RWPE2 (cell line): ENCODE data around the gene TOP2A.

Source experiments
- ATAC-seq: fragments of 200-7000 bp; cut with Tn5 transposase; 3 replicates; pipeline ENCODE4 v1.9.1; 2021; ENCODE audit warnings: low read depth
- DNase-seq: peaks from one replicate; pipeline ENCODE4 v3.0.0-alpha.2; 2020; ENCODE audit warnings: low spot score
- H3K27ac ChIP-seq: fragments of 450-650 bp; 2 replicates; pipeline ENCODE4 v1.5.1; 2017; ENCODE audit warnings: mild to moderate bottlenecking; ENCODE audit not compliant: poor library complexity, severe bottlenecking
- H3K27me3 ChIP-seq: fragments of 250-450 bp; sonication (Bioruptor Pico); 2 replicates; pipeline ENCODE4 v1.5.1; 2021; ENCODE audit warnings: mild to moderate bottlenecking, moderate library complexity; ENCODE audit not compliant: insufficient read depth, poor library complexity, severe bottlenecking
- H3K36me3 ChIP-seq: fragments of 250-450 bp; sonication (Bioruptor Pico); 2 replicates; pipeline ENCODE4 v1.5.1; 2020; ENCODE audit warnings: low read depth, mild to moderate bottlenecking, moderate library complexity
- H3K4me1 ChIP-seq: fragments of 250-450 bp; sonication (Bioruptor Pico); 2 replicates; pipeline ENCODE4 v1.5.1; 2021; ENCODE audit warnings: mild to moderate bottlenecking, moderate library complexity; ENCODE audit not compliant: insufficient read depth, poor library complexity, severe bottlenecking
- H3K4me3 ChIP-seq: fragments of 250-450 bp; sonication (Bioruptor Pico); 2 replicates; pipeline ENCODE4 v1.5.1; 2021; ENCODE audit warnings: mild to moderate bottlenecking, moderate library complexity; ENCODE audit not compliant: severe bottlenecking
- H3K9me3 ChIP-seq: fragments of 250-450 bp; sonication (Bioruptor Pico); 2 replicates; pipeline ENCODE4 v1.5.1; 2021; ENCODE audit warnings: mild to moderate bottlenecking, moderate library complexity; ENCODE audit not compliant: severe bottlenecking
- TF ChIP-seq, protein P1 (sequence below): fragments of 450-650 bp; IDR thresholded peaks from one replicate; pipeline ENCODE4 v1.5.1; 2017; ENCODE audit warnings: mild to moderate bottlenecking, moderate library complexity; ENCODE audit not compliant: poor library complexity, severe bottlenecking

TOP2A gene

DNA sequence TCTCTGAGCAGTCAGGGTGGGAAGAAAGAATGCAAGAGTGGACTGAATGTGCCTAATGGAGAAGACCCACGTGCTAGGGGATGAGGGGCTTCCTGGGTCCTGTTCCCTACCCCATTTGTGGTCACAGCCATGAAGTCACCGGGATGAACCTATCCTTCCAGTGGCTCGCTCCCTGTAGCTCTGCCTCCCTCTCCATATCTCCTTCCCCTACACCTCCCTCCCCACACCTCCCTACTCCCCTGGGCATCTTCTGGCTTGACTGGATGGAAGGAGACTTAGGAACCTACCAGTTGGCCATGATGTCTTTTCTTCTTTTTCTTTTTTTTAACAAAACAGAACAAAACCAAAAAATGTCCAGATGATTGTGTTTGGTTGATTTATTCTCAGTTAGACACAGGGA is 39.7 kb upstream of the TOP2A start:
- H3K27ac ChIP-seq: no peak overlapping the region
- H3K9me3 ChIP-seq: no peaks in the 10 kb centered on the region
- ATAC-seq: no peak
- H3K4me1 ChIP-seq: no peaks in the 10 kb centered on the region
- no peak for DNase-seq
- no peaks in the 10 kb centered on the region for H3K27me3 ChIP-seq
- TF ChIP-seq, protein P1, sequence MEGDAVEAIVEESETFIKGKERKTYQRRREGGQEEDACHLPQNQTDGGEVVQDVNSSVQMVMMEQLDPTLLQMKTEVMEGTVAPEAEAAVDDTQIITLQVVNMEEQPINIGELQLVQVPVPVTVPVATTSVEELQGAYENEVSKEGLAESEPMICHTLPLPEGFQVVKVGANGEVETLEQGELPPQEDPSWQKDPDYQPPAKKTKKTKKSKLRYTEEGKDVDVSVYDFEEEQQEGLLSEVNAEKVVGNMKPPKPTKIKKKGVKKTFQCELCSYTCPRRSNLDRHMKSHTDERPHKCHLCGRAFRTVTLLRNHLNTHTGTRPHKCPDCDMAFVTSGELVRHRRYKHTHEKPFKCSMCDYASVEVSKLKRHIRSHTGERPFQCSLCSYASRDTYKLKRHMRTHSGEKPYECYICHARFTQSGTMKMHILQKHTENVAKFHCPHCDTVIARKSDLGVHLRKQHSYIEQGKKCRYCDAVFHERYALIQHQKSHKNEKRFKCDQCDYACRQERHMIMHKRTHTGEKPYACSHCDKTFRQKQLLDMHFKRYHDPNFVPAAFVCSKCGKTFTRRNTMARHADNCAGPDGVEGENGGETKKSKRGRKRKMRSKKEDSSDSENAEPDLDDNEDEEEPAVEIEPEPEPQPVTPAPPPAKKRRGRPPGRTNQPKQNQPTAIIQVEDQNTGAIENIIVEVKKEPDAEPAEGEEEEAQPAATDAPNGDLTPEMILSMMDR: no peak
- no peak overlapping the region for H3K4me3 ChIP-seq
- H3K36me3 ChIP-seq: no peaks in the 10 kb centered on the region; the same call in 1 of the 2 replicates

DNA sequence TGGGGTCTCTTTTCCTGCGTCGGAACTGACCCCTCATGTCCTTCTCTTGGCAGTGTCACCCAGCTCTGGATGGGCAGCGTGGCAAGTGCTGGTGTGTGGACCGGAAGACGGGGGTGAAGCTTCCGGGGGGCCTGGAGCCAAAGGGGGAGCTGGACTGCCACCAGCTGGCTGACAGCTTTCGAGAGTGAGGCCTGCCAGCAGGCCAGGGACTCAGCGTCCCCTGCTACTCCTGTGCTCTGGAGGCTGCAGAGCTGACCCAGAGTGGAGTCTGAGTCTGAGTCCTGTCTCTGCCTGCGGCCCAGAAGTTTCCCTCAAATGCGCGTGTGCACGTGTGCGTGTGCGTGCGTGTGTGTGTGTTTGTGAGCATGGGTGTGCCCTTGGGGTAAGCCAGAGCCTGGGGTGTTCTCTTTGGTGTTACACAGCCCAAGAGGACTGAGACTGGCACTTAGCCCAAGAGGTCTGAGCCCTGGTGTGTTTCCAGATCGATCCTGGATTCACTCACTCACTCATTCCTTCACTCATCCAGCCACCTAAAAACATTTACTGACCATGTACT is 38.8 kb upstream of the TOP2A start:
- H3K4me1 ChIP-seq: no peaks in the 10 kb centered on the region
- ATAC-seq (no peak), DNase-seq (no peak)
- H3K27ac ChIP-seq: no peak overlapping the region
- TF ChIP-seq, protein P1: no peak
- no peaks in the 10 kb centered on the region for H3K9me3 ChIP-seq
- H3K4me3 ChIP-seq: no peak overlapping the region
- H3K36me3 ChIP-seq: no peaks in the 10 kb centered on the region; the same call in 1 of the 2 replicates
- no peaks in the 10 kb centered on the region for H3K27me3 ChIP-seq

DNA sequence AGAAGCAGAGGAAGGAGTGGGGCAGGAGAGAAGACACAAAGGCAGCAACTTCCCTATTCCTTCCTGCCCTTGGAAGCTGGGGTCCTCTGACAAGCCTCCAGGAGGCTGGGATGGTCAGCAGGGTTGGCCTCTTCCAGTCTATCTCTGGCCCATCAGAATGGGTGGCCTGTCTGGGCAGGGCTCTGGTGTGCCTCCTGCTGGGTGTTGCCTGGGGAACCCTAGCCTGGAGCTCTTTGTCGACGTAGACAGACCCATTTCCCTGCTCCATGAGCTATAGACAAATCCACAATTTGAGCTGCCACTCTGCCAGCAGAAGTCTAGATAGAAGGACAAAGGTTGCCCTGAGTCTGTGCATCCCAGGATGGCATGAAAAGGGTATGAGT is 36.9 kb upstream of the TOP2A start:
- TF ChIP-seq, protein P1: no peak
- ATAC-seq (no peak), DNase-seq (no peak)

DNA sequence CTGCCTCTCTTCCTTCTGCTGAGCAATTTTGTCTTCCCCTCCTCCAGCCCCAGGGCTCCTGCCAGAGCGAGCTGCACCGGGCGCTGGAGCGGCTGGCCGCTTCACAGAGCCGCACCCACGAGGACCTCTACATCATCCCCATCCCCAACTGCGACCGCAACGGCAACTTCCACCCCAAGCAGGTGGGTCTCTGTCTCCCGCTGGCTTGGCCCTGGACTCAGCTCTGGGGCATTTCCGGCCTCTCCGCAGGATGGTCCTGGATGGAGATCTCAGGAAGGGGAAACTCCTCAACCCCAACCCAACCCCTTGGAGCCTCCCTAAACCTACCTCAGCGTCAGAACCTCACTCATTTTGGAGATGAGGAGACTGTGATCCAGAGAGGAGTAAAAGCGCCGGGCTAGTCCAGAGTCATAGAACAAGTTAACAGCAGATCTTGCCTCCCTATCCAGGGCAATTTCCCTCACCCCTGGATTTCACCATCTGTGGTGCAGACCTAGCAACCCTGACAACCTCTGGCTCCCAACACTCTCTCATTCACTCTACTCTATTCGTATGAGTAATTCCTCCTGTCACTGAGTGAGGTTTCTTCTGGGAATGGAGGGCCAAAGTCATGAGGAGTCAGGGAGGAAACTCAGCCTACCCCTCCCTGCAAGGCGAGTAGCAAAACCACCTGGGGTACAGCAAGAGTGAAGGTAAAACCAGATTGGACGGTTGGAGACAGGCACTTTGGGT is 36.4 kb upstream of the TOP2A start:
- no peak for ATAC-seq
- no peaks in the 10 kb centered on the region for H3K9me3 ChIP-seq
- H3K4me3 ChIP-seq: no peak overlapping the region
- H3K36me3 ChIP-seq: no peaks in the 10 kb centered on the region; the same call in 1 of the 2 replicates
- no peak for DNase-seq
- H3K27ac ChIP-seq: no peak overlapping the region
- no peaks in the 10 kb centered on the region for H3K4me1 ChIP-seq
- TF ChIP-seq, protein P1: no peak
- H3K27me3 ChIP-seq: no peaks in the 10 kb centered on the region

More for the DNA sequence above, 36.9 kb upstream of the TOP2A start:
- no peak overlapping the region for H3K27ac ChIP-seq
- no peaks in the 10 kb centered on the region; the same call in 1 of the 2 replicates for H3K36me3 ChIP-seq
- no peaks in the 10 kb centered on the region for H3K4me1 ChIP-seq
- H3K4me3 ChIP-seq: no peak overlapping the region
- H3K27me3 ChIP-seq: no peaks in the 10 kb centered on the region
- H3K9me3 ChIP-seq: no peaks in the 10 kb centered on the region

DNA sequence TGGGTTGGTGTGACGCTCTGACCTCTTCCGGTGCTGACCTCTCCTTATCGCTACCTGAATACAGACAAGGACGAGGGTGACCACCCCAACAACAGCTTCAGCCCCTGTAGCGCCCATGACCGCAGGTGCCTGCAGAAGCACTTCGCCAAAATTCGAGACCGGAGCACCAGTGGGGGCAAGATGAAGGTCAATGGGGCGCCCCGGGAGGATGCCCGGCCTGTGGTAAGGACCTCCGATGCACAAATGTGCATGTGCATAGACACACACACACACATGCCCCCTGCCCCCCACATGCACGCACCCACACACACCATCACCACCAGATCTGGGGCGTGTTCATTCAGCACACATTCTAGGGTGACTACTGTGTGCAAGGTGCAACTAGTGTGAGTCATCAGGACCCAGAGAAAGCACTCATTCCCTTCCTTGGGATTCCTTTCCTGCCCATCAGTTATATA is 35.3 kb upstream of the TOP2A start:
- Histone ChIP-seq H3K36me3 (no peaks in the 10 kb centered on the region; the same call in 1 of the 2 replicates), H3K27me3 (no peaks in the 10 kb centered on the region), H3K9me3 (no peaks in the 10 kb centered on the region), H3K4me1 (no peaks in the 10 kb centered on the region), H3K27ac (no peak overlapping the region), H3K4me3 (no peak overlapping the region)
- no peak for DNase-seq
- ATAC-seq: peak; percentile 30; the same call in 2 of the 3 replicates
- TF ChIP-seq, protein P1: no peak
